Inferior parietal cortex (tissue), 1 donor: ENCODE measurements around the gene SLC9B2.

Source experiments
- DNase-seq: peaks from one replicate; pipeline ENCODE4 v3.0.0-alpha.2; 2016; ENCODE audit errors: extremely low spot score

Gene SLC9B2, protein sequence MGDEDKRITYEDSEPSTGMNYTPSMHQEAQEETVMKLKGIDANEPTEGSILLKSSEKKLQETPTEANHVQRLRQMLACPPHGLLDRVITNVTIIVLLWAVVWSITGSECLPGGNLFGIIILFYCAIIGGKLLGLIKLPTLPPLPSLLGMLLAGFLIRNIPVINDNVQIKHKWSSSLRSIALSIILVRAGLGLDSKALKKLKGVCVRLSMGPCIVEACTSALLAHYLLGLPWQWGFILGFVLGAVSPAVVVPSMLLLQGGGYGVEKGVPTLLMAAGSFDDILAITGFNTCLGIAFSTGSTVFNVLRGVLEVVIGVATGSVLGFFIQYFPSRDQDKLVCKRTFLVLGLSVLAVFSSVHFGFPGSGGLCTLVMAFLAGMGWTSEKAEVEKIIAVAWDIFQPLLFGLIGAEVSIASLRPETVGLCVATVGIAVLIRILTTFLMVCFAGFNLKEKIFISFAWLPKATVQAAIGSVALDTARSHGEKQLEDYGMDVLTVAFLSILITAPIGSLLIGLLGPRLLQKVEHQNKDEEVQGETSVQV

DNA sequence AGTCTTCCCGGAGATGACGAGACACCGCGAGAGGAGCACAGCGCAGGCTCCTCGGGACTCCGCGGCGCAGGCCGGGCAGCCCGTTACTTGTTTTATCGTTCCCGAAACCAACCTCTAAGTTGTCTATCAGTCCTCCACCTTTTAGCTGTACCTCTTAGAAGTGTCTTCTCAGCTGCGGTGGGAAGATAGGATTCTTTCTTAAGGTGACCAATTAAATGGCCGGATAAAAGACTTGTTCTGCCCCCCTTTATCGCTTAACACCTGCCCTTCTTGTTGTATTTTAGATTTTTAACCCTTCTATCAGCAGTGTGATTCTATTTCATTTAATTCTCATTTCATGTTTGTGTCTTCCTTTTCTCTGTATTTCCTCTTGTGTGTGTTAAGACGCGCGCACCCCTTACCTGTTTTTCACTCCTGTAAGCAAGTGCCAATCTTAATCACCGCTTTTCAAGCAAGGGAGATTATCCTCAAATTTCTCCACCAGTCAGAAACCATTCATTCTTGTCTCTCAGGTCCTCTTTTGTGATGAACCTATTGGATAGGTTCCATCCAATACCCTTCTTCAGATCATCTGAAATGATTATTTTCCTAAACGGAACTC lies at the start of gene SLC9B2:
TSS of gene SLC9B2 (minus strand) at position 15 of the 601 bp plus-strand sequence. CDS start 9,211 bp downstream, outside the sequence.
- DNase-seq: peak; percentile 45

DNA sequence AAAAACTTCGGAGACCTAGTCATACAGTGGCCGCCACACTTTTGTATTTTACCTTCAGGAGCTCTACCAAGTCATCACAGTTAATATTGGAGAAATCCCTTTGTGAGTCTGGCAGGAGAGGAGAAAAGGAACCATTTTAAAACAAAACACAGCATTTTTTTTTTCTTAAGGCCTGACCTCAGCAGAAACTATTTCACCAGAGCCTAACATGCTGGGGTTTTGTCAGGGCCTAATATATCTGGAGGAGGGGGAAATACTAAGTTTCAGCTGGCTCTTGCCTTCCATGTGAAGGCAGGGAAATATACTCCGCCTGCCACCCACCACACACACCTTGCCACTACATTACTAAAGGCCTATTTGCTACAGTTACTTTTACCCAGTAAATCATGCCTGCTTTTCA lies 49.6 kb upstream of the SLC9B2 start:
- DNase-seq: no peak

DNA sequence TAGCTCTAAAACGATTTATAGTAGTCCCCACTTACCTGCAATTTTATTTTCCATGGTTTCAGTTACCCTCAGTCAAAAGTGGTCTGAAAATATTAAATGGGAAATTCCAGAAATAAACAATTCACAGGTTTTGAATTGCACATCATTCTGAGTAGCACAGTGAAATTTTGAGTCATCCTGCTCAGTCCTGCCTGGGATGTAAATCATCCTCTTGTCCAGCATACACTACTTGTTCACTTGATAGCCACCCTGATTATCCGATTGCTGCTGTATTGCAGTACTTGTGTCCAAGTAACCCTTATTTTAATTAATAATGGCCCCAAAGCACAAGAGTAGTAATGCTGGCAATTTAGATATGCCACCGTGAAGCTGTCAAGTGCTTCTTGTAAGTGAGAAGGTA lies 46.6 kb upstream of the SLC9B2 start:
- DNase-seq: no peak

DNA sequence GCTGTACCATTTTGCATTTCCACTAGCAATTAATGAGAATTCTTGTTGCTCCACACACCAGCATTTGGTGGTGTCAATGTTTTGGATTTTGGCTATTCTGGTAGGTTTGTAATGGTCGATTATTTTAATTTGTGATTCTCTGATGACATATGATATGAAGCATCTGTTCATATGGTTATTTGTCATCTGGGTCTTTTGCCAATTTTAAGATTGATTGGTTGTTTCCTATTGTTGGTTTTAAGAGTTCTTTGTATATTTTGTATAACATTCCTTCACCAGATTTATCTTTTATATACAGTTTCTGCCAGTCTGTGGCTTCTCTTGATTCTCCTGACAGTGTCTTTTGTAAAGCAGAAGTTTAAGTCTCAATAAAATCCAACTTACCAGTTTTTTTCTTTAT lies 41.6 kb upstream of the SLC9B2 start:
- no peak for DNase-seq

DNA sequence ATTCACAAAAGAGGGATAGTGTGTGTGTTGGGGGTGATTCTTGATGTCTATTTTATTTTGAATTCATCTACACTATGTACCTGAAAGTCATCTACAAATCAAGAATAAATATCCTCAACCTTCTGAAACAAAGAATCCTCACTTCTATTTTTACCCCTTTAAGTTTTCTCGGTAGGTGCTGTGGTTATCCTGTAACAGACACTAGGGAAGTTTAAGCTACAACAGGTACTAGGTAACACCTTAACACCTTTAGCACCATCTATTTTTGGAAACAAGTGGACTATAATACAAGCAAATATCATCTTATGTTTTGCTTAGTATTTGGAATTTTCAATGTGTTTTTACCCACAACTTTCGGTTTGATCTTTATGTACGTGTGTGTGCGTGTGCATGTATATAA lies 35.0 kb upstream of the SLC9B2 start:
- no peak for DNase-seq

DNA sequence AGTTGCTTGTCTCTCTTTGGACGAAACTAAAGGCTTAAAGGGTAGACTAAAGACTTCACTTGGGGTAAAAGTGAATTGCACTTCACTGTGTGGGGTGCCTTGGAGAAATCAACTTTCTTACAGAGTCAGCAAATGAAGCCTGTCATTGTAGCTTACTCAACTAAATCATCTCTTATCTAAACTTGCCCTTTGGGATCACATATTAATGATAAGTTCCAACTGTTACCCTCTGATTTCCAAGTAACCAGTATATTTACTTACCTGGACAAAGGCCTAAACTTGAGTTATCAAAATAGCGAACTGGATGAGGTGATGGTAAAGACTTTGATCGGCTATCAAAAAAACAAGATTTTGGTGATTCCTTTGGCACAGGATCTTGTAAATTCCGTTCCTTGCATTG lies 32.0 kb upstream of the SLC9B2 start:
- DNase-seq: no peak

DNA sequence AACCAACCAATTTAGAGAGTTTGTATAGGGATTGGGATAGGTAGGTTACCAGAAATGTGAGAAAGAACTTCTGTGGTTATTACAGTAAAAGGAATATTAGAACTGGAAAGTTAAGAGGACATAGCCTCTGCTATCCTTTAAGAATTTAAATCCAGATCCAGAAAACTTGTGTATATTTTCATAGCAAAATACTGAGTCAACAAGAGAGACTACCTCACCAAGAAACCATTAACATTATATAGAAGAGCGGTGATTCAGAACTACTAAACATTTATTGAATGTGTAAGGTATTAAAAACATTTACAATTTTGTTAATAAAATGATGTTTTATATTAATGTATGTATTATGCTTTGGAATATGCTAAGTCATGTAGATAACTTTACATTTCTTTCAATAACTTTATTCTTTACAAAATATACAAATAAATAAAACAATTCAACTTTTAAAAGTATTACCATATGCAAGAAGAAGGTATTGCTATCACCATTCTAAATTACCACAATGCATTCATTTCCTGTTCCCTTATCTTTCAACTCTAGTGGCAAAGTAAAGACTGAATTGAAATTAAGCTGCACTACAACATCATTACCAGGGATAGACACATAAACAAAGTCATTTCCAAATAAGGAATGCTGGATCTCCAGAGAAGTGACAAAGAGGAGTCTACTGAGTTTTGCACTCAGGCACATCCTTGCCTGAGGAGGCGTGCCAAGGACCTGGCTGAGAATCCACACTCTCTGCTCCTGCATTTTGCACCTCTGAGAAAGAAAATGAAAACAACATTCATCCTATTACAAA lies 29.2 kb upstream of the SLC9B2 start:
- no peak for DNase-seq

DNA sequence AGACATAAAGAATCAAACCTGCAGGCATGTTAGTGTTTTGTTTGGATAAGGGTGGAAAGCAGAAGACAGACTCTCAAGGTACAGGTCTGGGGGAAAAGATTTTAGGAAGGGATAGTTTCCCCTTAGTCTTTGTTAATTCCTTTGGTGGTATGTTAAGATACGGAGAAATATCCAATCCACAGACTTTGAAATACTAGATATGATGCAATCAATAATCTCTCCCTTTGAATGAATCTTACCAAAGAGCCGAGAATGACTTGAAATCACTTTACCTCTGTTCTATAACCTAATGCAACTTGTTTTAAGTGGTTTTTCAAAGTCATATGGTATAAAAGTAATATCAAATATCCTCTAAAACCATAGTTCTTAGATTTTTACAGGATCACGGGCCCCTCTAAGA lies 28.3 kb upstream of the SLC9B2 start:
- DNase-seq: no peak

DNA sequence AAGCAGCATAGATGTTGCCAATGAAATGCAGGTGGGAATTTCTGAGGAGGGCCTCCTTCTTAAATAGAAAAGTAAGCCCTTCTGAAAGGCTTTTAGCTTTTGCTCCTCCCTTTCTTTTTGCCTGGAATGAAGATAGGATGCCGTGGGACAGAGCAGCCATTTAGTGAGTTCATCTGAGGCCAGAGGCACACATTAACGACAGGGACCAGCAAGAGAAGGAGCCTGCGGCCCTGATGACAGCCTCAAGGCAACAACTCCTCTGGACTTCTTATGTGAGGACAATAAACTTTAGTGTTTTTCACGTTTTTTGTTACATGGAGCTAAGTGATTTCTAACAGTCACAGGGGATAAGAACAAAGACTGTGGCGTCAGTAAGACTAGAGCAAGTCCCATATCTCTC lies 24.1 kb upstream of the SLC9B2 start:
- DNase-seq: no peak

DNA sequence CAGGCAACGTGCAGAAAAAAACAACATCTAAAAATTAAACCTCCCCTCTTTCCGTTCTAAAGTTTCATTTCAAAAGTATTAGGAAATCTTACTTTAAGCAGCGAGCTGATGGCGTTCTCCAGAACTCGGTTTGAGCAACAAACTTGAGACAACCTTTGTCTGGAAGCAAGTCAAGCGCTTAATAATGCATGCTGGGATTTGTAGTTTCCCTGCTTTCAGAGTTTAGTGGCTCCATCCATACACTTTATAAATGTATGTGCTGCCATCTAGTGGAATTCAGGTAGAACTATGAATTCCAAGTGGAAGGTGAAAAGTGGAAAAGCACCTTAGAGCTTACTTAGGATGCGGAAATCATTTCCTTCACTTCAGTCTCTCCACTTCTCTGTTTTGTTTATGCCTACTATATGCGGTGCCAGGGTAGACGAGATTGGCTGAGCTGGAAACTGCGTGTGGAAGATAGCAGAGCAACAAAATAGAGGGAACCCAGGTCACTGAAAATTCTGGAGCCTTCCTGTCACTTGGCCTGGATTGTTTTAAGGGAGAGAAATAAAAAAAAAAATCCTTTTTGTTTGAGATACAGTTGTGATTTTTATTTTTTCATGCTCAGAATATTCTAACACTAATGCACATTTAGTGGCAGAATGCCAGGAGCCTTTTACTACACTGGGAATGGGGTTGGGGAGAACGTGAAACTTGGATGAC lies 23.3 kb upstream of the SLC9B2 start, which contains the start of gene BDH2:
TSS of gene BDH2 (minus strand) at position 144 of the 702 bp plus-strand sequence. CDS start 3,580 bp downstream, outside the sequence.
- DNase-seq: peak; percentile 91

DNA sequence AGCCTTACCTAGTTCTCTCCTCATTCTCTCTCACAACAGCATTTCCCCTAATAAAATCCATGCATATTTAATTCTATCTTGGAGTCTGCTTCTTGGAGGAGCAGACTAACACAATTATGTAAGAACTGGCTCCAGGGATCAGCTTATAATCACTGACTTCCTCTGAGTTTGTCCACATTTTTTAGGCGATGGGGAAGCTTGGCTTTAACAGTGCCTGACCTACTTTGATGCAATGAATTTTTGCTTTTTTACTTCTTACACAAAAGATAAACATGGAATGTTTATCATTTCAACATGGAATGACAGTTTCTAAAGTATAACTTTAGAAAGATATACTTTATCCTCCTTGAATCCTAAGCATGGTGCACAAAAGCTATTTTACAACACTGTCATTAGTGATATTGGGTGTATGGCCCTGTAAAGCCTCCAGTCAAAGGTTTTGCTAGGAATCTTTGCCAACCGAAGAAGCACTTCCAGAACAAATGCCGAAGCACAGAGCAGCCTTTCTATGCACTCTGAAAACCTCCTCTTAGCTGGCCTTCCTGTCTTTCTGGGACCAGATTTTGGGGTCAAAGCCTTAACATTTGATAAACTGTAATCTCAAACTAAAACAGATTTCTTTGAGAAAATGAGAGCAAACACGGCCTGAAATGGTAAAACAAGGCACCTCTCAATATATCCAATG lies 22.3 kb upstream of the SLC9B2 start:
- peak; percentile 22 for DNase-seq

DNA sequence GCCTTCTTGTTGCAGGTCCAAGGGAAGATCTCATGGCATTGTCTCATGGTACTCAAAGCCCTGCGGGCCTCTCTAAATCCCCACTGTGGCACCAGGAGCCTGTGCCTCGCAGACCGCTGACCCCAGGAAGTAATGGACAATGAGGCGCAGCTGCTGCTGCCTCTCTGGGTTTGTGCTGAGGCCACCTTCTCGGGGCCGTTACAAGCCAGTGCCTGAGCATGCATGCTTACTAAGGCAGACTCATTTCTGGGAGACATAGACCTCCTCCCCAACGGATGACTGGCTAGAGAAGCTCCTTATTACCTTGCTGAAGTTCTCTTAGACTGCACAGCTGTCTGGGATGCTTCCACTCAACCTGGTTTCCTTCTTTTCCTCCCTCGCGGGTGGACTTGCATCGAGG lies 21.8 kb upstream of the SLC9B2 start:
- DNase-seq: no peak

DNA sequence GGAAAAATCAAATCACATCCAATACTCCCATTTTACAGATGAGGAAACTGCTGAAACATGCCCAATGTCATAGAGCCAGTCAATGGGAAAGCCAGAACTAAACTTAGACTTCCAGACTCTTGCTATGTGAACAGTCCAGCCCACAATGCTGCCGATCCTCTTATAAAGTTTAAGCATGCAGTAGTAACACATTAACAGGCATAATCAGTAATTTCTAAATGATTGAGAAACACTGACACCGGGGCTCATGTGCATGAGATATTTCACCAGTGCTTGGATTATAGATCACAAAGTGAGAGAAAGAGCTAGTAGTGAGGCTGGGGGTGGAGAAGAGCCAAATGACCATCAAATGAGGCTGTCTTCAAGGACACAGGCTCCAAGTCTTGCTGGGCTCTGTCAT lies 20.6 kb upstream of the SLC9B2 start:
- DNase-seq: no peak

DNA sequence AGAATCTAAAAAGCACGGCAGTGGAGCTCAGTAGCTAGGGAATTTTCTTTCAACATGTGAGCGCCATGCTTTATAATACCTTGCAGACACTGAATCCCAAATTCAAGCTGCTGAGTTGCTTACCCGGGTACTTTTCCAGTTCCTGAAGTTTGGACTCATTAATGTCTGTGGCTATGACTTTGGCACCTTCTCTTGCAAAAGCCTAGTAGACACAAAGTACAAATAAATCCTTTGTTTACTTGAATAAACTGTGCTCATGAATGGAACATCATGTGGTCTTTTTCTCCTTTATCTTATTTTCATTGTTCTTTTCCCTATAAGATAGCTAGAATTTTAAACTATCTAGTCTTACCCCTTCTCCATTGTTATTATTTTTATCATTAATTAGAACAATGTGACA lies 18.5 kb upstream of the SLC9B2 start:
- peak; percentile 58 for DNase-seq

DNA sequence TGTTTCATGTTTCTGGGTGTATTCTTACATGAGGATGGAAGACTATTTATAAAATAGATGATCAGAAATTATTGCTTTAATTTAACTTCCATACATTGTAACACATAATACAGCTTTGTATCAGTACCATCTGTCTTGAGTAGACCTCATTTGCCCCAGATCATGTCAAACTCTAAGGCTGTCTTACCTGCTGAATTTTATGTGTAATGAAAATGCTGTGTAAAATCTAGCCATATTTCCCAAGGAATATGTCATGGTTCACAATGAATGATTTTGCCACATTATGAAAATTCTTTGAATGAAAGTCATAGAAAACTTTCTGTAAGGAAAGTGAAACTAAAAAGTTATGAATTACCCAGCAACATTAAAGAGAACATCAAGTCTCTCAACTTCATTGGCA lies 15.7 kb upstream of the SLC9B2 start:
- DNase-seq: no peak

DNA sequence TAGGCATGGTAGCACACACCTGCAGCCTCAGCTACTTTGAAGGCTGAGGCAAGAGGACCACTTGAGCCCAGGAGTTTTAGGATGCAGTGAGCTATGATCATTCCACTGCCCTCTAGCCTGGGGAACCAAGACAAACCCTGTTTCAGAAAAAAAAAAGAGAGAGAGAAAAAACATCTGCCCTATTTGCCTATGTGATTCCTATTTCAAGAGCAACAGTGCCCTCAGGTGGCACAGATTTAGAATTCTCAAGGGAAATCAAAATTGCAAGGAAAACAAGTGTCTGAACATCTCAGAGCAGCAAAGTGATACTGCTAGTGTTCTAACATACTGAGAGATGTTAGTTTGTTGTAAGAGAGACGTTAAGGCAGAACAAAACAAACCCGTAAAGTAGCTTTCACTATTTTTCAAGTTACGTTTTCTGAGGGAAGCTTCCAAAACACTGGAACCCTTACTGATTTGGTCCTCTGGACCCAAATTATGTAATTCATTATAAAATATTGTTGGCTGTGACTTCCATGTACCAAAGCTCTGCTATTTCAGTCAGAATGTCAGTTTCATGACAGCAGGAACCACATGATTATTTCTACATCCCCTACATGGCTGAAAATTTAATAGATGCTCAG lies 15.2 kb upstream of the SLC9B2 start:
- DNase-seq: peak; percentile 88

DNA sequence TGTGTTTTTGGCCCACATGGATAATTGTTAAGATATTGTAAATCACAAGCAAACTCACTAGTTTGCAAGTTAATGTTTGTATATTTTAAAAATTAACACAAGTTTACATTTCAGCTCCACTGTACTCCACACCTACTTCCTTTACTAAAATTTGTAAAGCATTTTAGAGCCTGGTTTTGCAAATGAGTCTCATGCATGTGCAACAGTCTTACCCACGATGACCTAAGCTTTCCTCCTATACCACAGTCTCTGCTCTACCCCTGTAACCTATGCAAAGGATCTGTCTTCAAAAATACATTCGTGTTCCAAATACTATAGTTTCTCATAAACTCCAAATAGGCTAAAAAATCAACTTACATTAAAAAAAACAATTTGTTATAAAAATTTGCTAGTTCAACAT lies 12.9 kb upstream of the SLC9B2 start:
- no peak for DNase-seq

DNA sequence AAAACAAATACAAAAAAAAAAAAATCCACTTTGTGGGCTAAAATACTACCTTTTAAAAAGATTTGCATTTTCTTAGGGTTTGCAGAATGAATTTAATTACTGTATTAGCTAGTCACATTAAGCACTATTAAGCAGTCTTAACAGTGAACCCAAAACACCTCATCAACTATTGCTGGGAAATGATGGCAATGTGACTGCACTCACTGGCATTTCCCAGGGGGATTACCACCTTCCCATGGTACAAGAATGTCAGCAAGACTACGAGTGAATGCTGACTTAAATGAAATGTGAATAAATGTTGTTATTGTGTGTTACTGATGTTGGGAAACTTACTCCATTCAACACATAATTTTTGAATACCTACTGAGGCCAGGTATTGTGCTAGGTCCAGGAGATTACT lies 10.0 kb upstream of the SLC9B2 start:
- DNase-seq: no peak

DNA sequence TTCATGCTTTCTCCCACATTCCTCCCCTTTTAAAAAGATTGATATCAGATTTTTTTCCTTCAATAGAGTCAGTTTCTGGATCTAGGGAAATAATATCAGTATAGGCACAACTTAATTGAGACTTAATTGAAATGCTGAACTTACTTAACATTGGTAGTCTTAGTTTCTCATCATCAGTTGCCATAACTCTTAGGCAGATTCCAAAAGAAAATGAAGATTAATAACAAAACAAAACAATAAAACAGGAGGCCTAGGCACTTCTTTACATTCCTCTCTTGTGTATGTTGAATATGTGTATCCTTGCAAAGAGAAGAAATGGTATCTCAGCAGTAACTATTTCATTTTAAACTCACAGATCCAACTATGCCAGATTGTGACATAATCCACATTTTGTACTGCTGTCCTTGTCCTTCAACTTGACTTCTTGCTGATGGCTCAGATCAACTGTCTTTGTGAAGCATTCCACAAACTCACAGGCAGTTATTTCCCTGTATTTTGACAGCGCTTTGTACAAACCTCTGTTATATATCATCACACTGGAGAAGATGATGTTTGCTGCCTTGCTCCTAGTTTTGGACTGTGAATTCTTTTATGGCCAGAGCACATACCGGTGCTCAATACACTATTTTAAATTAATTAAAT lies 9.1 kb upstream of the SLC9B2 start:
- DNase-seq: no peak

DNA sequence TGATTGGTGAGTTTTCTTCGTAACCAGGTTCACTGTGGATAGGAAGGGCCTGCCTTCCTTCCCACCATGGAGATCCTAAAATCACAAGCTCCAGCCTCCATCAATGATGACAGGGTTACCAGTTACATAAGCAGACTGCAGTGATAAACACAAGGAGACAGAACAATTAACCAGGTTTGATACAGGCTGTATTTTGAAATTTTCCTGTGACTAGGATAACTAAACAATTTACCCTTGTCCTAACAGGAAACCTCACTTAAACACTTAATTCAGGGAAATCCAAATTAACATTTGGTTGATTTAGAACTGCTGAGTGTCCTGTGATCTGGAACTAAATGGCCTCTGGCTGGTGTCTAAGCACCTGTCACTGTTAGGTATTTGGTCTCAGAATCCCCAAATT lies 3.1 kb upstream of the SLC9B2 start:
- no peak for DNase-seq
